ENCODE data around the gene GOLGA8Q. TPM values are rescaled to one million over a fixed set of nuclear protein-coding genes. Genes with fewer than 3 reads are reported as not detected.
A peak's percentile ranks its signal among the peaks of the same experiment; 100 is the strongest.
"Not testable (repeated sequence)": the region's sequence is repeated elsewhere in the genome, so short reads cannot be mapped to it uniquely, and the experiment has no call there.

GOLGA8Q gene, protein sequence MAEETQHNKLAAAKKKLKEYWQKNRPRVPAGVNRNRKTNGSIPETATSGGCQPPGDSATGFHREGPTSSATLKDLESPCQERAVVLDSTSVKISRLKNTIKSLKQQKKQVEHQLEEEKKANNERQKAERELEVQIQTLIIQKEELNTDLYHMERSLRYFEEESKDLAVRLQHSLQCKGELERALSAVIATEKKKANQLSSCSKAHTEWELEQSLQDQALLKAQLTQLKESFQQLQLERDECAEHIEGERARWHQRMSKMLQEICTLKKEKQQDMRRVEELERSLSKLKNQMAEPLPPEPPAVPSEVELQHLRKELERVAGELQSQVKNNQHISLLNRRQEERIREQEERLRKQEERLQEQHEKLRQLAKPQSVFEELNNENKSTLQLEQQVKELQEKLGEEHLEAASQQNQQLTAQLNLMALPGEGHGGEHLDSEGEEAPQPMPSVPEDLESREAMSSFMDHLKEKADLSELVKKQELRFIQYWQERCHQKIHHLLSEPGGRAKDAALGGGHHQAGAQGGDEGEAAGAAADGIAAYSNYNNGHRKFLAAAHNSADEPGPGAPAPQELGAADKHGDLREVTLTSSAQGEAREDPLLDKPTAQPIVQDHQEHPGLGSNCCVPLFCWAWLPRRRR
- 10 to 100 TPM; 19.6 to 71.2 (median 28.8) TPM for total RNA-seq

DNA sequence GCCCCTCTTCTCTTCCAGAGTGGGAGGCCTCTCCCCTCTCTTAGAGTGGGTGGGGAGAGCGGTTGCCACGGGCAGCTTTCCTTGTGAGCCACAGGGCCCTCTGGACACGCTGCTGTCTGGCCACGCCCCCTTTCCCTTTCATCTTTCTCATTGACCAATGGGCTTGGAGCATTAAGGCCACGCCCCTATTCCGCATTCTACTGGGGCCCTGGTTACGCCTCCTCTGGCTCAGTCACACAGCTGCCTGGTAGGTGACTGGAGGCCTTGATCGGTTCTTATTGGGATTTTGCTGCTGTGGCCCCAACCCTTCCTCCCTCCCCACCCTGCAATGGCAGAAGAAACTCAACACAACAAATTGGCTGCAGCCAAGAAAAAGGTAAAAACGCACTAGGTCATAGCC lies at the start of gene GOLGA8Q:
Gene GOLGA8Q, plus strand, starts transcription at position 301 of the 400 bp plus-strand sequence. Its CDS starts 28 bp downstream, at position 329.
- H3K4me3 ChIP-seq (replicated peaks in 1 of 3); H3K36me3 ChIP-seq; intact Hi-C loops (cut with DNase I); H3K4me1 ChIP-seq; DNase-seq; H3K27ac ChIP-seq; H3K27me3 ChIP-seq; H3K9me3 ChIP-seq: not testable (repeated sequence)
- WGBS, 2 donors = 96% methylated on average over 4 to 5 of the region's 9 CpGs

- H3K9me3 ChIP-seq; intact Hi-C loops (cut with DNase I); H3K4me3 ChIP-seq (replicated peaks in 1 of 3); H3K27me3 ChIP-seq; H3K4me1 ChIP-seq; H3K27ac ChIP-seq; DNase-seq; H3K36me3 ChIP-seq: not testable (repeated sequence)
- no CpG with 5 or more reads among the region's 11 CpGs for WGBS, 2 donors
Measured at GRCh38 chr15:30502904-30503781, 48.7 kb upstream of the GOLGA8Q start.

GRCh38 chr15:30504162-30504843 lies 47.5 kb upstream of the GOLGA8Q start:
- H3K4me3 ChIP-seq (replicated peaks in 1 of 3); H3K27me3 ChIP-seq; H3K27ac ChIP-seq; H3K36me3 ChIP-seq; H3K4me1 ChIP-seq; H3K9me3 ChIP-seq; DNase-seq; intact Hi-C loops (cut with DNase I): not testable (repeated sequence)
- 88 to 95% methylated on average over 3 of the region's 5 CpGs for WGBS, 2 donors

- no CpG with 5 or more reads among the region's 4 CpGs for WGBS, 2 donors
- H3K27me3 ChIP-seq; intact Hi-C loops (cut with DNase I); H3K4me1 ChIP-seq; H3K36me3 ChIP-seq; H3K27ac ChIP-seq; H3K4me3 ChIP-seq (replicated peaks in 1 of 3); DNase-seq; H3K9me3 ChIP-seq: not testable (repeated sequence)
Measured at GRCh38 chr15:30514545-30514944, 37.3 kb upstream of the GOLGA8Q start.

DNA sequence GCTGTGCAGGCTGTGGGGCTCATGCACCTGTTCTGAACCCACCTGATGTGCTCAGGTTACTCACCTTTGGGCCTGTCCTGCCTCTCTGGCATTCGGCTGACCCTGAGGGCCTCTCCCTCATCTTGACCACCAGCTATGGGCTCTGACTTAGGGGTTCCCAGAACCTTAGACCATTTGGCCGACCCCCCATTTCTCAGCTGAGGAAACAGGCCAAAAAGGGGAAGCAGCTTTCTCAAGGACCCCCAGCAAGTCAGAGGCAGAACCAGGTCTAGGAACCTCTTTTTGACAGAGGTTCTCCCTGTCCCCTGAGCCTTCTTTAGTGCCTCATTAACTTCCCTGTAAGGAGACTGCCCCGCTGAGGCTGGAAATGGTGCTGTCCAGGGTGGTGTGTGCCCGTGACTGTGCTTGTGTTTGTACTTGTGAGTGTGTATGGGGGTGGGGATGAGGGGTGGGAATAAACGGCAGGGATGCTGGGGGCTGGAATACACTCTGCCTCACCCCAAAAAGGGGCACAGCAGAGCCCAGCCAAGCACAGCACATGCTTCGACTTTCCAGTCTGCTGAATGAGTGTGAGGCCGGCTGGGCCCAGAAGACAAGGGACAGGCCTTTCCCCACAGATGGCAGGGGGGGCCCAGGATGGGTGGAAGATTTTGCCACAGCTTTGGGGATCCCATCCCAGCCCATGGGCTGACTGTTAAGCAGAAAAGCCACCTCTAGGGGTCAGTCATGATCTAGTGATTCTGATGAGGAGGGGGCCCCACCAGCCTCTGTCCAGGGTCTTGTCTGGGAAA lies 28.2 kb upstream of the GOLGA8Q start:
- H3K27ac ChIP-seq; H3K27me3 ChIP-seq; intact Hi-C loops (cut with DNase I); DNase-seq; H3K4me3 ChIP-seq (replicated peaks in 1 of 3); H3K36me3 ChIP-seq; H3K9me3 ChIP-seq; H3K4me1 ChIP-seq: not testable (repeated sequence)
- TF ChIP-seq, protein P1, sequence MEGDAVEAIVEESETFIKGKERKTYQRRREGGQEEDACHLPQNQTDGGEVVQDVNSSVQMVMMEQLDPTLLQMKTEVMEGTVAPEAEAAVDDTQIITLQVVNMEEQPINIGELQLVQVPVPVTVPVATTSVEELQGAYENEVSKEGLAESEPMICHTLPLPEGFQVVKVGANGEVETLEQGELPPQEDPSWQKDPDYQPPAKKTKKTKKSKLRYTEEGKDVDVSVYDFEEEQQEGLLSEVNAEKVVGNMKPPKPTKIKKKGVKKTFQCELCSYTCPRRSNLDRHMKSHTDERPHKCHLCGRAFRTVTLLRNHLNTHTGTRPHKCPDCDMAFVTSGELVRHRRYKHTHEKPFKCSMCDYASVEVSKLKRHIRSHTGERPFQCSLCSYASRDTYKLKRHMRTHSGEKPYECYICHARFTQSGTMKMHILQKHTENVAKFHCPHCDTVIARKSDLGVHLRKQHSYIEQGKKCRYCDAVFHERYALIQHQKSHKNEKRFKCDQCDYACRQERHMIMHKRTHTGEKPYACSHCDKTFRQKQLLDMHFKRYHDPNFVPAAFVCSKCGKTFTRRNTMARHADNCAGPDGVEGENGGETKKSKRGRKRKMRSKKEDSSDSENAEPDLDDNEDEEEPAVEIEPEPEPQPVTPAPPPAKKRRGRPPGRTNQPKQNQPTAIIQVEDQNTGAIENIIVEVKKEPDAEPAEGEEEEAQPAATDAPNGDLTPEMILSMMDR (IDR thresholded peaks at IDR 0.05) = peak in 1 of 6 experiments; percentile 12
- WGBS, 2 donors = 100% methylated on average over 1 of the region's 7 CpGs; no CpG with 5 or more reads in 1 of the 2 donors

DNA sequence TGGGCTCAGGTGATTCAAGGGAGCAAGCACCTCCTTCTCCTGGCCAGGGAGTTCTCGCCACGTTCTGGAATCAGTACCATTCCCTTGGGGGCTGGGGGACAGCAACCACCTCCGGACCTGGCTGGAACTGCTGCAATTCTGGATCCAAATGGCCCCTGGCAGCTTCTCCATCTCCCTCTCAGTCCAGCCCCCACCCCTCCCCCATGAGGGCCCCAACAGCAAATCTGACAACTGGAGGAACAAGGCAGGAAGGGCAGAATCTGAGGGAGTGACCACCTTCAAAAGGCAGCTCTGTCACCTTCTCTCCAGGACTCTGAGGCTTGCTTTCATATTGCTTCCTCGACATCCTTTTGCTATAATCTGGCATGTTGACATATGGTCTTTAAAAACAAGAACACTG lies 25.9 kb upstream of the GOLGA8Q start:
- DNase-seq; H3K27me3 ChIP-seq; intact Hi-C loops (cut with DNase I); H3K36me3 ChIP-seq; H3K4me1 ChIP-seq; H3K27ac ChIP-seq; H3K4me3 ChIP-seq (replicated peaks in 1 of 3); H3K9me3 ChIP-seq: not testable (repeated sequence)
- no CpG with 5 or more reads among the region's 4 CpGs for WGBS, 2 donors

- H3K4me3 ChIP-seq (replicated peaks in 1 of 3); intact Hi-C loops (cut with DNase I); H3K4me1 ChIP-seq; H3K27ac ChIP-seq; DNase-seq; H3K9me3 ChIP-seq; H3K27me3 ChIP-seq; H3K36me3 ChIP-seq: not testable (repeated sequence)
- no CpG with 5 or more reads among the region's 3 CpGs for WGBS, 2 donors
Measured at GRCh38 chr15:30529049-30529448, 22.8 kb upstream of the GOLGA8Q start.

All from thyroid gland (tissue), 4 donors.